ENCODE results near the gene KIAA0753.

KIAA0753 gene

DNA sequence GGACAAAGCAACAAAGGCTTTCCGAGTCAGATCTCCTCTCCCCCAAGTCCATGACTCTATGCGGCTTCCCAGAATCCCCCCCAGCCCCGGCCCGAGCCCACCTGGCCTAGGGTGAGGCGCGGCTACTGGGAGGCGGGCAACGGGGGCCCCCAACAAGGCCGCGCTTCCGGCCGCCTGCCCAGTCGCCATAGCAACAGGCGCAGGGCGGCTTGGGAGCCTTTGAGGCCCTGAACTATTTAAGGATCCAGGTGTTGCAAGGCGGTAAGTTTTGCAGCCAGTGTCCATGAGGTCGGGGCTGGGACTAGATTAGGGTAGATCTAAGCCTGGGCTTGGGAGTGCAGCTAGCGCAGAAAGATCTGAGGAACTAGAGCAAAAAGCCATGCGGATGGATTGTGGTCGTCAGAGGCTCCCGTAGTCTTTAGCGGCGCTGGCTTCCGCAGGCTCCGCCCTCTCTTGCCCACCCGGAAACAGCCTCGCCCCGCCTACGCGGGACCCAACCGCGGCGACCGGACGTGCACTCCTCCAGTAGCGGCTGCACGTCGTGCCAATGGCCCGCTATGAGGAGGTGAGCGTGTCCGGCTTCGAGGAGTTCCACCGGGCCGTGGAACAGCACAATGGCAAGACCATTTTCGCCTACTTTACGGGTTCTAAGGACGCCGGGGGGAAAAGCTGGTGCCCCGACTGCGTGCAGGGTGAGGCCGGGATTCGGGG is at the start of gene KIAA0753, which contains the start of gene TXNDC17:
Gene KIAA0753 (minus strand): TSS at position 176 of the 711 bp plus-strand sequence. CDS start 5,608 bp downstream, outside the sequence.
Gene TXNDC17 (plus strand): TSS at position 525 of the 711 bp plus-strand sequence. CDS start 23 bp downstream, at position 548.
- DNase-seq: peak; percentile 86 to 87

DNA sequence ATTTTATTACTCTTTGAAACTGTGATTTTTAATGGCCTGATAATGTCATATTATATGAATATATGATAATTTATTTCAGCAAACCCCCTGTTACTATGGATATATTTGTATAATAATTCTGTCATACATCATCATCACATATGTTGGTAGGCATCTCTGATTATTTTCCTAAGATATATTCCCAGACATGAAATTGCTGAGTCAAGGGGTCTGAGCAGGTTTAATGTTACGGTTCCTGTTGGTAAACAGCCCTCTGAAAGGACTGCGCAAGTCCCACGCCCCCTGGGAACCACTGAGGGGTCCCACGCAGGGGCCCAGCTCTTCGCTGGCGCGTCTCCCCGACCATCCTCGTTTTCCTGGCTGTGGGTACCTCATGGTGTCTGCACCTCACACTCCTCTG is 48.4 kb upstream of the KIAA0753 start:
- DNase-seq: no peak

DNA sequence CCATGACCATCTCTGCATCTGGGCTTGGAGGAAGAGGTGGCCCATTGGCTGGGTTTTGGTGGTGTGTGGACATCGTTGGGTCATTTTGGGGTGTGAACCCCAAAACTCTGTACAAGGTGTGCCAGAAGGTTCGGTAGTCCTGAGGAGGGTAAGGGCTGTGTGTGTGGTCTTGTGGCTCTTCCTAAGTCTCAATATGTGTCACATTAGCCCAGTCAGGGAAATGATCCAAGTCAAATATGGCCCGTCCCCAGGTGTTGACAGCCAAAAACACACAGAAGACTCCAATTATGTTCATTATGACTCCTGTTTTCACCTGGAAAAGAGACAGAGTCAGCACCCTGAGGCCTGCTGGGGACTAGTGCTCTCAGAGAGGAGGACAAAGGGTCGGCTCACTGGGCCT is 45.5 kb upstream of the KIAA0753 start:
- DNase-seq: no peak

DNA sequence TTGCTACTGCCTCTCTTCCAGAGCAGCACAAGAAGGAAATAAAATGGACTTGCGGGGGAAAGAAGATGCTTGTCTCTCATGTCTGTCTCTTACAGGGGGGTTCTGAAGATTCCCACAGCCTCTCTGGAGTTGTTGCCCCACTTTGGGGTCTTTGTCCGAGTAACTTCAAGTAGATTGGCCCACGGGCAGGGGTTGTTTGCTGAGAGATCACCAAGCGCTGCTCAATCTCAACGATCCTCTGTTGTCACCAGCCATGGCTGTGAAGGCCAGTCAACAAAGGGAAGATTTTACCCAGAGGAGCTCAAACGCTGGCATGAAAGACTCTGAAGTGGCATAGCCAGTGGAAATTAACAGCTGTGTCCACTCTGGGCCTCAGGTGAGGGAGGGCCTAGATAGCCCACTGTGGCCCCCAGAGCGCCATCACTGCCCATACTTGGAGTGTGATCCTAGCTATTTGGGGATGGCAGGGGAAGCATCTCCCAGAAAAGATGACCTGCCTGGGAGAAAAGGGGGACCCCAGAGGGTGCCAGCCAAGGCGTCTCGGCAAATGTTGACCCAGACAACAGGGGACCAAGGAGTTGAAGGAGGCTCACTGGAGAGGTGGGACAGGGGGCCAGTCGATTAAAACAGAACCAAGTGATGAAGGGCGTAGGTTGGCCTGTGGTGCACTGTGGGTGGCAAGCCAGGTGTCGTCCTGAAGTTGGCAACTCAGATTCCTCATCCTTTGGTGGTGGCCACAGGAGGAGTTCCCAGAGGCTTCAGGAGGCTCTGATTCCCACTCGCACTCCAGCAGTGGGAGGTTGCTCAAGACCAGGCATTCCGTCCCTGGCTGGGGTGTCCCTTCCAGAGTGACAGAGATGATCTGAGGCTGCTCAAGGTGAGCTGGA is 44.6 kb upstream of the KIAA0753 start:
- DNase-seq: no peak

DNA sequence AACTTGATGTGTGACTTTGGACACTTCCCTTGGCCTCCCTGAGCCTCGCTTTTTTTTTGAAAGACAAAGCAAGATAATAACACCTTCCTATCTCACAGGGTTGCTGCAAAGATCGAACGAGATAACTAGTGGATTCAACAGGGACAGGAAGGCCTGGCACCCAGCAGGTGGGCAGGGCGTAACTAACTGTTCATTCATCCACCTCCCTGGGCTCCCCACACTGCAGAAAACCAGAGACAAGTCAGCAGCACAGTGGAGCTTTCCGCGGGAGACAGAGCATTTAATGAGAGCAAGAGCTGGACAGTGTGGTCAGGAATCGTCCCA is 43.9 kb upstream of the KIAA0753 start:
- no peak for DNase-seq

- DNase-seq: no peak
Observed at GRCh38 chr17:6683730-6684459, 43.4 kb upstream of the KIAA0753 start.

DNA sequence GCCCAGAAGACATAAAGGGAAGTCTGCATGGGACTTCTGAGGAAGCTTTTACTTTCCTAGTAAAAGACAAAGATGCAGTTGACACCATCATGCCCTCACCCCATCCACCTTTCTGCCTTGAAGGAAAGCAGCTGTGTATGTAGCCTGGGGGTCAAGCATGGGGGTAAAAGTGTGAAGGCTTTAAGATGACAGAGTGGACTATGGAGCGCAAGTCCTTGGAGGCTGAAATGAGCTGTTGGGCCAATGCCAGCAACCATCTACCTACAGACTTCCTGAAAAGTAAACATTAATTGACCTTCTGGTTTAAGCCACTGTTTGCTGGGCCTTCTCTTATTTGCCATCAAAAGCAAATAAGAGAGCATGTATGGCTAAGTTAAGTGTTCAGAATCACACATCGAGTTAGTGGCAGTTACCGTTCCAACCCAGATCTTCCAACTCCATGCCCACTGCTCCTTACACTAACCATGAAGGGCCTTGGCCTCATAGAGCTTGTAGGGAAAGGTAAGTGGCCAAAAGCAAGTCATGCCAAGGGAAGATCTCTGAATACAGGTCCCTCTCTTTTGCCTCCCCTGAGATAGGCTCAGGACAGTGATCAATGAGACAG is 42.7 kb upstream of the KIAA0753 start:
- DNase-seq: no peak

DNA sequence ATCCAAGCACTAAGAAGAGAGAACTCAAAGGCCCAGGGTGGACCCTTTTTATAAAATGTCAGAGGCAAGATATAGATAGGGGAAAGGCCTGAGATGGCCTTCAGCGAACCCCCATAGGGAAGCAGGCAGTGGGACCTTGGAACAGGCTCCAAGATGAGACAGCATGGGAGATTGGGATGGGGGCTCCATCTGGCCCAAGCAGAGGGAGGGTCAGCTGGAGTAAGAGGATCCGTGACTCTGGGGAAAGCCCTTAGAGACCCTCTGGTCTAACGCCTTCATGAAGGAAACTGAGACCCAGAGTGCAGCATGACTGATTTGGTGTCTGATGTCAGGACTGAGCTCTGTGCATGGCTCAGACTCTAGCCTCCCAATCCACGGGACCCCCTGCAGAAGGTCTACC is 41.8 kb upstream of the KIAA0753 start:
- DNase-seq: no peak

GRCh38 chr17:6681671-6682070 is 41.2 kb upstream of the KIAA0753 start:
- no peak for DNase-seq

DNA sequence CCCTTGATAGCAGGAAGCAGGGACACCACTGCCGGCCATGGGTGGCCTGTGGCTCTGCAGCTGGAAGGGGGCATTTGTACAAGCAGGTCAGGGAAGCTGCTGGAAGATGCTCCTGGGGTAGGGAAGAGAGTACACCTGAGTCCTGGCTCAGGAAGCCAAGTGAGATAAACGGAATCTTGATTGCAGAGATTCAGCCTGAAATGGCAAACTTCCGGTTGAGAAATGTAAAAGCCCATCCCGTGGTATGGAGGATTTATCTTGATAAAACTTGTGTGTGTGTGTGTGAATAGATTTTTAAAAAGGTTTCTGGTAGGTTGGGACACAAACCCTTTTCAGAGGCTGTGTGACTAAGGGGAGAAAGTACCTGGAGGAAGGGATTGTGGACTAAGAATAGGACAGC is 40.7 kb upstream of the KIAA0753 start:
- no peak for DNase-seq

DNA sequence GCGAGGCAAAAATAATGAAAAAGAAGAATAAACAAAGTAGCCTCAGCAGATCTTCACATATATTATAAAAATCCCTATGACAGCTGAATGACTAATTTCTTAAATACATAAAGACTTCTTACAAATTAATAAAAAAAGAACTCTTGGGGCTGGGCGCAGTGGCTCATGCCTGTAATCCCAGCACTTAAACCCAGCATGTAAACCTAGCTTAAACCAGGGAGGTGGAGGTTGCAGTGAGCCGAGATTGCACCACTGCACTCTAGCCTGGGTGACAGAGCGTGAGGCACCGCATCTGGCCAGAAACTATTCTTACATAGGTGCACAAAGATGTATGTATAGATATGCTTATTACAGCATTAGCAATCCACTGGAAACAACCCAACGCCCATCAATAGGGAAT is 38.7 kb upstream of the KIAA0753 start:
- no peak for DNase-seq

GRCh38 chr17:6677946-6678345 is 37.4 kb upstream of the KIAA0753 start:
- no peak for DNase-seq

- DNase-seq: no peak
Observed at GRCh38 chr17:6677158-6677831, 36.8 kb upstream of the KIAA0753 start.

GRCh38 chr17:6676802-6677157 is 36.3 kb upstream of the KIAA0753 start:
- DNase-seq: no peak

GRCh38 chr17:6675201-6675825 is 34.8 kb upstream of the KIAA0753 start:
- no peak for DNase-seq

DNA sequence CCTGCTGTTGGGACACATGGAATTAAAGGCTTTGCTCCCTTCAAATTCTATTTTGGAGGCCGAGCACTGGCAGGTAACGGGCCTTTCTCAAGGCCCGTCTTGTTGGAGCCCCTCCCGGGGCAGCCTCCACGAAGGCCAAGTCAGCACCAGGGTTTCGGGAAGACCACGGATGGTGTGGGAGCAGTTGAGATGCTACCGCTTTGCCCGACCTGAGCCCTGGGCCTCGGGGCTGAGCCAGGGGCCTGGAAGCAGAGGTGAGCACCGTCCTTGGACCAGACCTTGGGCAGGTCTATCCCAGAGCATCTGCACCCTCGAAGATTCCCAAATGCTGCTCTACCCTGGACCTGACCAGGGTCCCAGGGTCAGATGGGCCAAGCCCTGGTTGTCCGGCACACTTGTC is 34.1 kb upstream of the KIAA0753 start:
- no peak for DNase-seq

GRCh38 chr17:6671431-6671830 is 30.9 kb upstream of the KIAA0753 start:
- DNase-seq: no peak

GRCh38 chr17:6670999-6671398 is 30.5 kb upstream of the KIAA0753 start:
- DNase-seq: no peak

- DNase-seq: no peak
Observed at GRCh38 chr17:6670571-6670970, 30.1 kb upstream of the KIAA0753 start.

DNA sequence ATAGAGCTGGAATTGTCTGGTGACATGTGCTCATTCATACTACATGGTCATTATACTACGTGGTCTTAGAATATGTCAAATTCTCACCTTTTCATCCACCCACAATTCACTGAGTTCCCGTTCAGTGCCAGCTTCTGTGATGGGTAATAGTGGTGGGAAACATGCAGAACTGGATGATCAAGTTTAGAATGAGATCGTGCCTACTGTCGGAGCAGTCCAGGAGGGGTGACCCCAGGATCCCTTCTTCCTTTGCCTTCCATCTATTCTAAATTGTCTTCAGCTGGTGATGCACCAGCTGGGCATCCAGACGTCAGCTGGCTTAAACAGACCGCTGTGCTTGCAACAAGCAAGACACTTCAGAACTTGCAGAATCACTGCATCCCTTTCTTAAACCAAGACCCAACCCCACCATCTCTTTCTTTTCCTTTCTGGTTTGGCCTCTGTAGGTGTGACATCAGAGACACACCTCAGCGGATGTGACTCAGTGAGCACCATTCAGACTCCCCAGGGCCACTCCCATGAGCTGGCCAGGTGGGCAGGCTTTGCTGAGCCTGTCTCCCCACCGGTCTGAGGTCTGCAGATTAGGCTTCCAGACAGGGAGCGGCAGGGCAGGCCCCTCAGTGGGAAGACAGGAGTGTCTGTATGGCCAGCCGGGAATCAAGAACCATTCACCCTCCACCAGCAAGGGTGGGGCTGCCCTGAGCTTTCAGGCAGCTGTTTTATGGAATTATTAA is 29.1 kb upstream of the KIAA0753 start:
- no peak for DNase-seq

GRCh38 chr17:6668727-6669425 is 28.4 kb upstream of the KIAA0753 start:
- DNase-seq: no peak

Data from activated CD4-positive, alpha-beta T cell treated with anti-CD3 and anti-CD28 coated beads for 4 hours (primary cell).